A549 (cell line): ENCODE results near the gene LRCH2. TPM values are rescaled to one million over a fixed set of nuclear protein-coding genes. Genes with fewer than 3 reads are reported as not detected.

Experiments
- ATAC-seq, 2 experiments: fragments of 200-7000 bp in 1 of 2; fragments of >200 bp in 1 of 2; cut with Nextera tagmentation in 1 of 2; cut with Tn5 transposase in 1 of 2; 3 replicates each; pipeline versions ENCODE4 v1.8.0 to v1.9.1; 2018 to 2020; ENCODE audit warnings: mild to moderate bottlenecking in 1 of 2, moderate library complexity in 1 of 2
- CTCF ChIA-PET: fragments of 300-600 bp; sonication (Branson Sonifier 250); formaldehyde crosslinking; extraction: SDS; loops from one replicate; lab custom pipeline; 2021; ENCODE audit warnings: antibody characterized with exemption, inconsistent platforms; lab: Yijun Ruan, JAX
- POLR2A ChIA-PET: fragments of 350-600 bp; formaldehyde crosslinking; extraction: SDS; loops from one replicate; lab custom pipeline; 2021; ENCODE audit warnings: antibody characterized with exemption, inconsistent platforms; lab: Yijun Ruan, JAX
- DNase-seq, 2 experiments: peaks; one replicate each; pipeline versions ENCODE4 v3.0.0 to v3.0.0-alpha.2; 2011 to 2016; ENCODE audit warnings: low read depth in 1 of 2, low spot score in 1 of 2
- FAIRE-seq: peaks from 2 replicates; lab custom pipeline; 2011; peaks lifted over from hg19 to GRCh38; lab: Jason Lieb, UNC
- H3K27ac ChIP-seq, 2 experiments: fragments of >200 bp; sonication (Bioruptor Twin); formaldehyde crosslinking; 3 replicates each; pipeline ENCODE4 v1.5.1; 2016 to 2017
- H3K4me1 ChIP-seq: fragments of >200 bp; sonication (Bioruptor Twin); formaldehyde crosslinking; 3 replicates; pipeline ENCODE4 v1.6.1; 2016
- H3K4me2 ChIP-seq: fragments of >200 bp; sonication (Bioruptor Twin); formaldehyde crosslinking; 3 replicates; pipeline ENCODE4 v1.6.1; 2016
- H3K4me3 ChIP-seq: fragments of >200 bp; sonication (Bioruptor Twin); formaldehyde crosslinking; 3 replicates; pipeline ENCODE4 v1.5.1; 2016
- H3K9me3 ChIP-seq: fragments of >200 bp; sonication (Bioruptor Twin); formaldehyde crosslinking; 3 replicates; pipeline ENCODE4 v1.6.1; 2016
- CEBPB ChIP-seq, 2 experiments: fragments of >200 bp in 1 of 2; sonication (Bioruptor Twin) in 1 of 2; formaldehyde crosslinking in 1 of 2; IDR thresholded peaks; 2 replicates each; pipeline ENCODE4 v1.6.1; 2012 to 2016
- CHD2 ChIP-seq: fragments of 150-350 bp; IDR thresholded peaks from 2 replicates; pipeline ENCODE4 v1.6.1; 2014; ENCODE audit warnings: low read length; ENCODE audit not compliant: partially characterized antibody
- EHF ChIP-seq: fragments of 250-450 bp; sonication (Bioruptor Pico); IDR thresholded peaks from 2 replicates; pipeline ENCODE4 v1.5.0; 2020; ENCODE audit warnings: mild to moderate bottlenecking
- EP300 ChIP-seq, 2 experiments: fragments of >200 bp; sonication (Bioruptor Twin); formaldehyde crosslinking; IDR thresholded peaks; 2 replicates in 1 of 2; 3 replicates in 1 of 2; pipeline ENCODE4 v1.6.1; 2016 to 2017
- ESRRA ChIP-seq: fragments of 150-350 bp; IDR thresholded peaks from 2 replicates; pipeline ENCODE4 v1.6.1; 2014; ENCODE audit warnings: mild to moderate bottlenecking, low read length, borderline replicate concordance
- FOXS1 ChIP-seq: fragments of 250-450 bp; sonication (Bioruptor Pico); IDR thresholded peaks from 2 replicates; pipeline ENCODE4 v1.5.0; 2020; ENCODE audit warnings: mild to moderate bottlenecking, moderate library complexity
- HEYL ChIP-seq: fragments of 250-450 bp; sonication (Bioruptor Pico); IDR thresholded peaks from 2 replicates; pipeline ENCODE4 v1.8.0; 2021; ENCODE audit warnings: mild to moderate bottlenecking, moderate library complexity
- POLR2A ChIP-seq: IDR thresholded peaks from 2 replicates; pipeline ENCODE4 v1.6.1; 2012; ENCODE audit warnings: mild to moderate bottlenecking, low read length
- POLR2AphosphoS2 ChIP-seq: conservative IDR thresholded peaks from 2 replicates; pipeline ENCODE4 v1.6.1; 2012; ENCODE audit warnings: low read length, improper control_type of control experiment, inconsistent platforms
- RAD21 ChIP-seq, 2 experiments: fragments of >200 bp in 1 of 2; sonication (Bioruptor Twin) in 1 of 2; formaldehyde crosslinking in 1 of 2; IDR thresholded peaks in 1 of 2; conservative IDR thresholded peaks in 1 of 2; 2 replicates in 1 of 2; 3 replicates in 1 of 2; pipeline ENCODE4 v1.6.1; 2012 to 2018; ENCODE audit warnings: inconsistent platforms in 1 of 2
- TFCP2L1 ChIP-seq: fragments of 250-450 bp; sonication (Bioruptor Pico); IDR thresholded peaks from 2 replicates; pipeline ENCODE4 v1.5.0; 2021; ENCODE audit warnings: mild to moderate bottlenecking
- TP53 ChIP-seq: fragments of 250-450 bp; sonication (Bioruptor Pico); IDR thresholded peaks from 2 replicates; pipeline ENCODE4 v1.5.0; 2021; ENCODE audit warnings: mild to moderate bottlenecking, moderate library complexity
- ZNF302 ChIP-seq: fragments of 250-450 bp; sonication (Bioruptor Pico); IDR thresholded peaks from 2 replicates; pipeline ENCODE4 v1.9.0; 2021; ENCODE audit warnings: inconsistent platforms, mild to moderate bottlenecking, moderate library complexity
- ZSCAN20 ChIP-seq: fragments of 250-450 bp; sonication (Bioruptor Pico); IDR thresholded peaks from 2 replicates; pipeline ENCODE4 v1.8.0; 2022; ENCODE audit warnings: mild to moderate bottlenecking, moderate library complexity
- WGBS: methylation state at CpG from one replicate; pipeline ENCODE4 v1.1.6; 2017; ENCODE audit errors: missing lambda C conversion rate; 5-methylcytosine and 5-hydroxymethylcytosine counted together
- polyA plus RNA-seq, 4 experiments: library from polyadenylated mRNA; depleted of rRNA in 3 of 4; stranded (reverse); fragments of >200 nt; fragmentation: RNase III in 1 of 4; extraction: RNeasy Plus Mini Kit Qiagen cat#74134 plus additional on column Dnase treatment in 1 of 4; gene quantifications; 2 replicates in 3 of 4; 3 replicates in 1 of 4; pipeline ENCODE4 v1.2.3, GENCODE V29; 2011 to 2017
- TF ChIP-seq, protein P1 (sequence below): fragments of 250-450 bp; sonication (Bioruptor Pico); IDR thresholded peaks from 2 replicates; pipeline ENCODE4 v1.5.0; 2021; ENCODE audit warnings: mild to moderate bottlenecking, moderate library complexity, borderline replicate concordance
- TF ChIP-seq, protein P2 (sequence below): fragments of 200-600 bp; sonication (generic); IDR thresholded peaks from 2 replicates; pipeline ENCODE4 v1.6.1; 2016; ENCODE audit warnings: antibody characterized with exemption, mild to moderate bottlenecking, moderate library complexity
- TF ChIP-seq, protein P3 (sequence below): fragments of 450-650 bp; IDR thresholded peaks from 2 replicates; pipeline ENCODE4 v1.6.1; 2014; ENCODE audit warnings: antibody characterized with exemption
- TF ChIP-seq, protein P4 (sequence below): fragments of >200 bp; sonication (Bioruptor Twin); formaldehyde crosslinking; IDR thresholded peaks from 3 replicates; pipeline ENCODE4 v1.6.1; 2016

Gene LRCH2
- polyA plus RNA-seq, 2 of the 4 experiments (the other 2 are of a cell fraction), result 0.01 to 0.05 TPM

DNA sequence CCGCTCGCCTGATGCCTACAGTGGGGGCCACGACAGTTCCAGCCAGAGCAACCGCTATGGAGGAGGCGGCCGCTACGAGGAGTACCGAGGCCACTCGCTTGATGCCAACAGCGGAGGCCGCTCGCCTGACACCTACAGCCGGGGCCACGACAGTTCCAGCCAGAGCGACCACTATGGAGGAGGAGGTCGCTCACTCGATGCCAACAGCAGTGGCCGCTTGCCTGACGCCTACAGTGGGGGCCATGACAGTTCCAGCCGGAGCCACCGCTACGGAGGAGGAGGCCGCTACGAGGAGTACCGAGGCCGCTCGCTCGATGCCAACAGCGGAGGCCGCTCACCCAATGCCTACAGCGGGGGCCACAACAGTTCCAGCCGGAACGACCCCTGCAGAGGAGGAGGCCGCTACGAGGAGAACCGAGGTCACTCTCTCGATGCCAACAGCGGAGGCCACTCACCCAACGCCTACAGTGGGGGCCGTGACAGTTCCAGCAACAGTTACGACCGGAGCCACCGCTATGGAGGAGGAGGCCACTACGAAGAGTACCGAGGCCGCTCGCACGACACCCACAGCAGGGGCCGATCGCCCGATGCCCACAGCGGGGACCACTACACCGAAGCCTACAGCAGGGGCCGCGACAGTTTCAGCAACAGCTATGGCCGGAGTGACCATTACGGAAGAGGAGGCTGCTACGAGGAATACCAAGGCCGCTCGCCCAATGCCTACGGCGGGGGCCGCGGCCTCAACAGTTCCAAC is 42.2 kb downstream of the LRCH2 start:
- 84% methylated on average over 45 of the region's 64 CpGs for WGBS
- ATAC-seq, result no peak
- Histone ChIP-seq H3K27ac (no peak overlapping the region), H3K4me2 (no peak overlapping the region), H3K9me3 (no peaks in the 10 kb centered on the region), H3K4me1 (no peaks in the 10 kb centered on the region), H3K4me3 (no peak overlapping the region)
- POLR2A ChIA-PET, result no interaction called here
- no peak for FAIRE-seq
- TF ChIP-seq, protein P1, sequence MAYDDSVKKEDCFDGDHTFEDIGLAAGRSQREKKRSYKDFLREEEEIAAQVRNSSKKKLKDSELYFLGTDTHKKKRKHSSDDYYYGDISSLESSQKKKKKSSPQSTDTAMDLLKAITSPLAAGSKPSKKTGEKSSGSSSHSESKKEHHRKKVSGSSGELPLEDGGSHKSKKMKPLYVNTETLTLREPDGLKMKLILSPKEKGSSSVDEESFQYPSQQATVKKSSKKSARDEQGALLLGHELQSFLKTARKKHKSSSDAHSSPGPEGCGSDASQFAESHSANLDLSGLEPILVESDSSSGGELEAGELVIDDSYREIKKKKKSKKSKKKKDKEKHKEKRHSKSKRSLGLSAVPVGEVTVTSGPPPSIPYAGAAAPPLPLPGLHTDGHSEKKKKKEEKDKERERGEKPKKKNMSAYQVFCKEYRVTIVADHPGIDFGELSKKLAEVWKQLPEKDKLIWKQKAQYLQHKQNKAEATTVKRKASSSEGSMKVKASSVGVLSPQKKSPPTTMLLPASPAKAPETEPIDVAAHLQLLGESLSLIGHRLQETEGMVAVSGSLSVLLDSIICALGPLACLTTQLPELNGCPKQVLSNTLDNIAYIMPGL, result no peak
- TF ChIP-seq TFCP2L1 (CRISPR knock-in tag), result no peak
- TF ChIP-seq, protein P2, sequence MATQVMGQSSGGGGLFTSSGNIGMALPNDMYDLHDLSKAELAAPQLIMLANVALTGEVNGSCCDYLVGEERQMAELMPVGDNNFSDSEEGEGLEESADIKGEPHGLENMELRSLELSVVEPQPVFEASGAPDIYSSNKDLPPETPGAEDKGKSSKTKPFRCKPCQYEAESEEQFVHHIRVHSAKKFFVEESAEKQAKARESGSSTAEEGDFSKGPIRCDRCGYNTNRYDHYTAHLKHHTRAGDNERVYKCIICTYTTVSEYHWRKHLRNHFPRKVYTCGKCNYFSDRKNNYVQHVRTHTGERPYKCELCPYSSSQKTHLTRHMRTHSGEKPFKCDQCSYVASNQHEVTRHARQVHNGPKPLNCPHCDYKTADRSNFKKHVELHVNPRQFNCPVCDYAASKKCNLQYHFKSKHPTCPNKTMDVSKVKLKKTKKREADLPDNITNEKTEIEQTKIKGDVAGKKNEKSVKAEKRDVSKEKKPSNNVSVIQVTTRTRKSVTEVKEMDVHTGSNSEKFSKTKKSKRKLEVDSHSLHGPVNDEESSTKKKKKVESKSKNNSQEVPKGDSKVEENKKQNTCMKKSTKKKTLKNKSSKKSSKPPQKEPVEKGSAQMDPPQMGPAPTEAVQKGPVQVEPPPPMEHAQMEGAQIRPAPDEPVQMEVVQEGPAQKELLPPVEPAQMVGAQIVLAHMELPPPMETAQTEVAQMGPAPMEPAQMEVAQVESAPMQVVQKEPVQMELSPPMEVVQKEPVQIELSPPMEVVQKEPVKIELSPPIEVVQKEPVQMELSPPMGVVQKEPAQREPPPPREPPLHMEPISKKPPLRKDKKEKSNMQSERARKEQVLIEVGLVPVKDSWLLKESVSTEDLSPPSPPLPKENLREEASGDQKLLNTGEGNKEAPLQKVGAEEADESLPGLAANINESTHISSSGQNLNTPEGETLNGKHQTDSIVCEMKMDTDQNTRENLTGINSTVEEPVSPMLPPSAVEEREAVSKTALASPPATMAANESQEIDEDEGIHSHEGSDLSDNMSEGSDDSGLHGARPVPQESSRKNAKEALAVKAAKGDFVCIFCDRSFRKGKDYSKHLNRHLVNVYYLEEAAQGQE, result no peak
- no peak for TF ChIP-seq FOXS1 (CRISPR knock-in tag)
- TF ChIP-seq EHF (CRISPR knock-in tag), result no peak
- no peak for TF ChIP-seq EP300 (IDR thresholded peaks at IDR 0.05)
- TF ChIP-seq, protein P3, sequence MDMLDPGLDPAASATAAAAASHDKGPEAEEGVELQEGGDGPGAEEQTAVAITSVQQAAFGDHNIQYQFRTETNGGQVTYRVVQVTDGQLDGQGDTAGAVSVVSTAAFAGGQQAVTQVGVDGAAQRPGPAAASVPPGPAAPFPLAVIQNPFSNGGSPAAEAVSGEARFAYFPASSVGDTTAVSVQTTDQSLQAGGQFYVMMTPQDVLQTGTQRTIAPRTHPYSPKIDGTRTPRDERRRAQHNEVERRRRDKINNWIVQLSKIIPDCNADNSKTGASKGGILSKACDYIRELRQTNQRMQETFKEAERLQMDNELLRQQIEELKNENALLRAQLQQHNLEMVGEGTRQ, result no peak
- TF ChIP-seq TP53 (CRISPR knock-in tag), result no peak
- no peak for TF ChIP-seq POLR2AphosphoS2
- TF ChIP-seq CEBPB (IDR thresholded peaks at IDR 0.05), result no peak
- no peak for TF ChIP-seq ZSCAN20 (CRISPR knock-in tag)
- no peak for TF ChIP-seq CHD2
- TF ChIP-seq, protein P4, sequence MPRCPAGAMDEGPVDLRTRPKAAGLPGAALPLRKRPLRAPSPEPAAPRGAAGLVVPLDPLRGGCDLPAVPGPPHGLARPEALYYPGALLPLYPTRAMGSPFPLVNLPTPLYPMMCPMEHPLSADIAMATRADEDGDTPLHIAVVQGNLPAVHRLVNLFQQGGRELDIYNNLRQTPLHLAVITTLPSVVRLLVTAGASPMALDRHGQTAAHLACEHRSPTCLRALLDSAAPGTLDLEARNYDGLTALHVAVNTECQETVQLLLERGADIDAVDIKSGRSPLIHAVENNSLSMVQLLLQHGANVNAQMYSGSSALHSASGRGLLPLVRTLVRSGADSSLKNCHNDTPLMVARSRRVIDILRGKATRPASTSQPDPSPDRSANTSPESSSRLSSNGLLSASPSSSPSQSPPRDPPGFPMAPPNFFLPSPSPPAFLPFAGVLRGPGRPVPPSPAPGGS, result no peak
- TF ChIP-seq RAD21 (conservative IDR thresholded peaks at IDR 0.05 in 1 of 2, IDR thresholded peaks at IDR 0.05 in 1 of 2), result no peak
- no peak for TF ChIP-seq HEYL (CRISPR knock-in tag)
- no peak for TF ChIP-seq ESRRA
- TF ChIP-seq POLR2A, result no peak
- no peak for TF ChIP-seq ZNF302 (CRISPR knock-in tag)
- DNase-seq, result no peak
- CTCF ChIA-PET, result no interaction called here
